SHP77 (cell line): ENCODE measurements around the gene PRXL2B.
"Not testable (repeated sequence)": the region's sequence is repeated elsewhere in the genome, so short reads cannot be mapped to it uniquely, and the experiment has no call there.

Experiments
- DNase-seq, 2 experiments: peaks; one replicate each; lab custom pipeline; 2025; lab: John Stamatoyannopoulos, UW

Gene PRXL2B

GRCh38 chr1:2586154-2587070, at the start of gene PRXL2B:
Gene PRXL2B (plus strand): TSS chr1:2586777. CDS start chr1:2586886, 109 bp downstream.
- peak; percentile 94 for DNase-seq

- DNase-seq = no peak
Observed at GRCh38 chr1:2537784-2538115, 48.8 kb upstream of the PRXL2B start.

- no peak for DNase-seq
Observed at GRCh38 chr1:2538376-2538775, 48.2 kb upstream of the PRXL2B start.

- no peak for DNase-seq
Observed at GRCh38 chr1:2538872-2539271, 47.7 kb upstream of the PRXL2B start.

- no peak for DNase-seq
Observed at GRCh38 chr1:2539312-2539907, 47.2 kb upstream of the PRXL2B start.

- no peak for DNase-seq
Observed at GRCh38 chr1:2540816-2541492, 45.6 kb upstream of the PRXL2B start.

GRCh38 chr1:2541619-2542245, 44.8 kb upstream of the PRXL2B start:
- peak in 1 of 2 experiments; percentile 22 for DNase-seq

- DNase-seq = no peak
Observed at GRCh38 chr1:2542246-2542915, 44.2 kb upstream of the PRXL2B start.

GRCh38 chr1:2543543-2544092, 43.0 kb upstream of the PRXL2B start:
- DNase-seq = peak; percentile 30 to 56

GRCh38 chr1:2544093-2544874, 42.3 kb upstream of the PRXL2B start:
- DNase-seq = no peak

- DNase-seq = no peak
Observed at GRCh38 chr1:2544875-2545640, 41.5 kb upstream of the PRXL2B start.

GRCh38 chr1:2545754-2546514, 40.6 kb upstream of the PRXL2B start:
- DNase-seq = peak; percentile 93 to 96

- DNase-seq = peak; percentile 72 to 86
Observed at GRCh38 chr1:2546515-2547209, 39.9 kb upstream of the PRXL2B start.

- no peak for DNase-seq
Observed at GRCh38 chr1:2547210-2548067, 39.1 kb upstream of the PRXL2B start.

- peak; percentile 66 to 72 for DNase-seq
Observed at GRCh38 chr1:2548068-2548589, 38.4 kb upstream of the PRXL2B start.

GRCh38 chr1:2549367-2550029, 37.1 kb upstream of the PRXL2B start:
- DNase-seq = not testable (repeated sequence)
